Caco-2 (cell line): ENCODE results near the gene SH3BP2. TPM values are rescaled to one million over a fixed set of nuclear protein-coding genes. Genes with fewer than 3 reads are reported as not detected.

Experiments
- BruUV-seq: library from RNA; stranded (reverse); fragments of 400-500 nt; replicated peaks from 2 replicates; lab custom pipeline; 2021; lab: Mats Ljungman, UMichigan
- CTCF ChIA-PET: fragments of 300-600 bp; sonication (Branson Sonifier 250); formaldehyde crosslinking; loops from one replicate; lab custom pipeline; 2022; ENCODE audit warnings: antibody characterized with exemption; lab: Charles Lee
- POLR2A ChIA-PET: fragments of 300-600 bp; sonication (Branson Sonifier 250); formaldehyde crosslinking; loops from one replicate; lab custom pipeline; 2022; ENCODE audit warnings: antibody characterized with exemption; lab: Charles Lee
- DNase-seq, 2 experiments: peaks; one replicate each; pipeline versions ENCODE4 v3.0.0 to v3.0.0-alpha.2; 2020 to 2022
- H3K27me3 ChIP-seq: replicated peaks from 2 replicates; pipeline ENCODE4 v1.6.0; 2011; ENCODE audit warnings: low read length; ENCODE audit not compliant: control insufficient read depth, insufficient read depth
- H3K36me3 ChIP-seq: 2 replicates; pipeline ENCODE4 v1.5.1; 2011; ENCODE audit warnings: low read length; ENCODE audit not compliant: control insufficient read depth, insufficient read depth
- H3K4me1 ChIP-seq: fragments of 250-450 bp; sonication (Bioruptor Pico); 2 replicates; pipeline ENCODE4 v1.5.1; 2020; ENCODE audit warnings: mild to moderate bottlenecking
- H3K4me3 ChIP-seq: 2 replicates; pipeline ENCODE4 v1.5.1; 2011; ENCODE audit warnings: low read depth, mild to moderate bottlenecking, control low read depth, low read length
- H3K9me3 ChIP-seq: fragments of 250-450 bp; sonication (Bioruptor Pico); 2 replicates; pipeline ENCODE4 v1.5.1; 2020; ENCODE audit warnings: mild to moderate bottlenecking, moderate library complexity
- H3K27ac Mint-ChIP-seq: one replicate; pipeline ENCODE4 v1.8.0; 2022; ENCODE audit warnings: mixed read lengths; ENCODE audit not compliant: unreplicated experiment
- H3K27me3 Mint-ChIP-seq: one replicate; pipeline ENCODE4 v1.8.0; 2022; ENCODE audit warnings: mixed read lengths; ENCODE audit not compliant: insufficient read depth, unreplicated experiment
- H3K36me3 Mint-ChIP-seq: one replicate; pipeline ENCODE4 v1.8.0; 2022; ENCODE audit warnings: mild to moderate bottlenecking, mixed read lengths; ENCODE audit not compliant: insufficient read depth, unreplicated experiment
- H3K4me1 Mint-ChIP-seq: one replicate; pipeline ENCODE4 v1.8.0; 2022; ENCODE audit warnings: low read depth, mixed read lengths; ENCODE audit not compliant: unreplicated experiment
- H3K4me3 Mint-ChIP-seq: one replicate; pipeline ENCODE4 v1.8.0; 2022; ENCODE audit warnings: mild to moderate bottlenecking, moderate library complexity, mixed read lengths; ENCODE audit not compliant: unreplicated experiment
- H3K9me3 Mint-ChIP-seq: one replicate; pipeline ENCODE4 v1.8.0; 2022; ENCODE audit warnings: mixed read lengths; ENCODE audit not compliant: unreplicated experiment
- CTCF ChIP-seq, 2 experiments: fragments of 200-600 bp in 1 of 2; IDR thresholded peaks; 1 replicate in 1 of 2; 2 replicates in 1 of 2; pipeline versions ENCODE4 v1.5.1 to v1.8.0; 2011 to 2022; ENCODE audit warnings: antibody characterized with exemption in 1 of 2, control low read depth in 1 of 2, inconsistent platforms in 1 of 2, low read depth in 1 of 2, low read length in 1 of 2, mild to moderate bottlenecking in 1 of 2, moderate library complexity in 1 of 2; ENCODE audit not compliant: insufficient read depth in 1 of 2, severe bottlenecking in 1 of 2, unreplicated experiment in 1 of 2
- intact Hi-C: fragments of 100-400 bp; cut with micrococcal nuclease; formaldehyde crosslinking; loops from one replicate; pipeline ENCODE4 v1.10.0; 2022; ENCODE audit not compliant: unreplicated experiment
- total RNA-seq: library from RNA; stranded (reverse); gene quantifications from 2 replicates; pipeline ENCODE4 v1.2.3, GENCODE V29; 2022

Gene SH3BP2
- total RNA-seq, 1 experiment from 2014 or later: 44.4 TPM

GRCh38 chr4:2852481-2852921, 59.6 kb downstream of the SH3BP2 start:
- Histone ChIP-seq H3K4me3 (no peak overlapping the region), H3K27me3 (no peaks in the 10 kb centered on the region), H3K9me3 (no peaks in the 10 kb centered on the region), H3K36me3 (no peaks in the 10 kb centered on the region), H3K4me1 (peaks cover 32% of the 10 kb centered on the region)
- Mint-ChIP-seq H3K27ac (peak overlapping the region; percentile 25), H3K36me3 (peaks cover 35% of the 10 kb centered on the region), H3K9me3 (no peaks in the 10 kb centered on the region), H3K27me3 (no peaks in the 10 kb centered on the region), H3K4me3 (no peak overlapping the region), H3K4me1 (peaks cover 44% of the 10 kb centered on the region)
- no peak for DNase-seq
- BruUV-seq: no TSS peak
- TF ChIP-seq CTCF (IDR thresholded peaks at IDR 0.05; ENCODE audit: insufficient read depth in 1 of 2, low read depth in 1 of 2, low read length in 1 of 2, severe bottlenecking in 1 of 2, unreplicated experiment in 1 of 2): no peak
- CTCF ChIA-PET: no interaction called here
- POLR2A ChIA-PET: no interaction called here
- intact Hi-C loops: no loop called here

GRCh38 chr4:2855584-2855983, 62.7 kb downstream of the SH3BP2 start:
- Histone ChIP-seq H3K4me3 (no peak overlapping the region), H3K27me3 (no peaks in the 10 kb centered on the region), H3K9me3 (no peaks in the 10 kb centered on the region), H3K4me1 (peaks cover 36% of the 10 kb centered on the region), H3K36me3 (no peaks in the 10 kb centered on the region)
- POLR2A ChIA-PET: interaction anchor here (0.6 kb wide), 1 partner anchor 23 kb away, joined by 3 read pairs; no protein-coding TSS in a partner anchor
- DNase-seq: no peak
- Mint-ChIP-seq H3K27me3 (no peaks in the 10 kb centered on the region), H3K36me3 (peaks cover 38% of the 10 kb centered on the region), H3K4me3 (no peak overlapping the region), H3K9me3 (no peaks in the 10 kb centered on the region), H3K27ac (no peak overlapping the region), H3K4me1 (peaks cover 41% of the 10 kb centered on the region)
- intact Hi-C loops: no loop called here
- CTCF ChIA-PET: no interaction called here
- no peak for TF ChIP-seq CTCF (IDR thresholded peaks at IDR 0.05; ENCODE audit: insufficient read depth in 1 of 2, low read depth in 1 of 2, low read length in 1 of 2, severe bottlenecking in 1 of 2, unreplicated experiment in 1 of 2)
- no TSS peak for BruUV-seq

- Mint-ChIP-seq H3K36me3 (peaks cover 38% of the 10 kb centered on the region), H3K27ac (no peak overlapping the region), H3K27me3 (no peaks in the 10 kb centered on the region), H3K9me3 (no peaks in the 10 kb centered on the region), H3K4me3 (no peak overlapping the region), H3K4me1 (peaks cover 48% of the 10 kb centered on the region)
- peaks cover 43% of the 10 kb centered on the region for H3K4me1 ChIP-seq
- no peaks in the 10 kb centered on the region for H3K36me3 ChIP-seq
- no TSS peak for BruUV-seq
- ChIA-PET CTCF (no interaction called here), POLR2A (no interaction called here)
- H3K27me3 ChIP-seq: no peaks in the 10 kb centered on the region
- DNase-seq: no peak
- no peak for TF ChIP-seq CTCF (IDR thresholded peaks at IDR 0.05; ENCODE audit: insufficient read depth in 1 of 2, low read depth in 1 of 2, low read length in 1 of 2, severe bottlenecking in 1 of 2, unreplicated experiment in 1 of 2)
- intact Hi-C loops: no loop called here
- no peak overlapping the region for H3K4me3 ChIP-seq
- H3K9me3 ChIP-seq: no peaks in the 10 kb centered on the region
Observed at GRCh38 chr4:2856266-2856665, 63.4 kb downstream of the SH3BP2 start.
